Endothelial cell of umbilical vein (primary cell): ENCODE measurements around the gene ST3GAL5.

Source experiments
- CTCF ChIP-seq, 2 donors: IDR thresholded peaks; 1 replicate in 1 of 2; 2 replicates in 1 of 2; pipeline ENCODE4 v1.5.1; 2011; ENCODE audit warnings: low read length in 2 of 2, mild to moderate bottlenecking in 2 of 2, moderate library complexity in 2 of 2, control low read depth in 1 of 2, inconsistent platforms in 1 of 2, low read depth in 1 of 2; ENCODE audit not compliant: insufficient read depth in 1 of 2; ENCODE audit errors: extremely low read depth in 1 of 2
- EZH2 ChIP-seq: IDR thresholded peaks from 2 replicates; pipeline ENCODE4 v1.6.1; 2012; ENCODE audit warnings: borderline replicate concordance, low read depth, mild to moderate bottlenecking, moderate library complexity, low read length, inconsistent platforms; ENCODE audit not compliant: severe bottlenecking
- JUN ChIP-seq: IDR thresholded peaks from 2 replicates; pipeline ENCODE4 v1.6.1; 2011; ENCODE audit warnings: borderline replicate concordance, low read depth; ENCODE audit not compliant: insufficient read length, insufficient read depth
- MAX ChIP-seq: IDR thresholded peaks from 2 replicates; pipeline ENCODE4 v1.6.1; 2011; ENCODE audit not compliant: insufficient read depth, insufficient read length
- POLR2A ChIP-seq: IDR thresholded peaks from 2 replicates; pipeline ENCODE4 v1.6.1; 2012; ENCODE audit warnings: low read depth, mild to moderate bottlenecking, control low read depth, low read length
- POLR2AphosphoS5 ChIP-seq: IDR thresholded peaks from 2 replicates; pipeline ENCODE4 v1.6.1; 2012; ENCODE audit warnings: low read depth, mild to moderate bottlenecking, control low read depth, low read length, moderate library complexity; ENCODE audit not compliant: insufficient read depth

GRCh38 chr2:85793584-85793983 lies 95.2 kb downstream of the ST3GAL5 start:
- no peak for TF ChIP-seq CTCF (IDR thresholded peaks at IDR 0.05; ENCODE audit: extremely low read depth in 1 of 2, insufficient read depth in 1 of 2, low read depth in 1 of 2, low read length in 2 of 2)
- TF ChIP-seq POLR2AphosphoS5: no peak
- TF ChIP-seq MAX: no peak
- TF ChIP-seq POLR2A: no peak
- TF ChIP-seq JUN: no peak
- no peak for TF ChIP-seq EZH2
